Pulmonary artery endothelial cell (primary cell): ENCODE results near the gene FFAR1. TPM values are rescaled to one million over a fixed set of nuclear protein-coding genes. Genes with fewer than 3 reads are reported as not detected.
"Not testable (repeated sequence)": the region's sequence is repeated elsewhere in the genome, so short reads cannot be mapped to it uniquely, and the experiment has no call there.

Experiments
- DNase-seq: peaks from one replicate; pipeline ENCODE4 v3.0.0-alpha.2; 2011; ENCODE audit warnings: low read depth, low spot score
- total RNA-seq: library from RNA; depleted of rRNA; stranded (reverse); fragments of >200 nt; gene quantifications from 2 replicates; pipeline ENCODE4 v1.2.3, GENCODE V29; 2014

The FFAR1 gene
- total RNA-seq, 1 donor from 2014 or later, result not detected

GRCh38 chr19:35359395-35359794 lies 11.7 kb downstream of the FFAR1 start:
- DNase-seq, result not testable (repeated sequence)

- not testable (repeated sequence) for DNase-seq
Measured at GRCh38 chr19:35360081-35360480, 12.4 kb downstream of the FFAR1 start.

- no peak for DNase-seq
Measured at GRCh38 chr19:35360880-35361420, 13.2 kb downstream of the FFAR1 start.

- no peak for DNase-seq
Measured at GRCh38 chr19:35362261-35363000, 14.7 kb downstream of the FFAR1 start.

GRCh38 chr19:35363001-35363590 lies 15.4 kb downstream of the FFAR1 start:
- no peak for DNase-seq

GRCh38 chr19:35363711-35364425 lies 16.2 kb downstream of the FFAR1 start:
- DNase-seq, result no peak

- no peak for DNase-seq
Measured at GRCh38 chr19:35365303-35365702, 17.6 kb downstream of the FFAR1 start.

GRCh38 chr19:35368378-35368777 lies 20.7 kb downstream of the FFAR1 start:
- DNase-seq, result no peak

- no peak for DNase-seq
Measured at GRCh38 chr19:35369522-35369921, 21.8 kb downstream of the FFAR1 start.

GRCh38 chr19:35370722-35371121 lies 23.0 kb downstream of the FFAR1 start, which contains the start of gene GPR42:
Gene GPR42 (plus strand): TSS chr19:35371068. CDS start chr19:35371360, 292 bp downstream.
- DNase-seq, result no peak

GRCh38 chr19:35373492-35373891 lies 25.8 kb downstream of the FFAR1 start:
- no peak for DNase-seq

- not testable (repeated sequence) for DNase-seq
Measured at GRCh38 chr19:35374031-35374430, 26.3 kb downstream of the FFAR1 start.

- DNase-seq, result no peak
Measured at GRCh38 chr19:35375505-35376307, 28.0 kb downstream of the FFAR1 start.

- no peak for DNase-seq
Measured at GRCh38 chr19:35377656-35378055, 30.0 kb downstream of the FFAR1 start.

- DNase-seq, result no peak
Measured at GRCh38 chr19:35378356-35378755, 30.7 kb downstream of the FFAR1 start.

GRCh38 chr19:35379545-35379944 lies 31.8 kb downstream of the FFAR1 start:
- DNase-seq, result not testable (repeated sequence)

- no peak for DNase-seq
Measured at GRCh38 chr19:35379992-35380391, 32.3 kb downstream of the FFAR1 start.

GRCh38 chr19:35380450-35381124 lies 32.9 kb downstream of the FFAR1 start:
- no peak for DNase-seq

GRCh38 chr19:35381318-35381717 lies 33.6 kb downstream of the FFAR1 start:
- no peak for DNase-seq

- DNase-seq, result no peak
Measured at GRCh38 chr19:35381926-35382325, 34.2 kb downstream of the FFAR1 start.

GRCh38 chr19:35383536-35383935 lies 35.8 kb downstream of the FFAR1 start:
- DNase-seq, result no peak
